Measurements from ENCODE around the gene SAMD10. TPM values are rescaled to one million over a fixed set of nuclear protein-coding genes. Genes with fewer than 3 reads are reported as not detected.
A peak's percentile ranks its signal among the peaks of the same experiment; 100 is the strongest.

The SAMD10 gene
- polyA plus RNA-seq, 3 donors = 0.34 to 2.4 (median 0.67) TPM

DNA sequence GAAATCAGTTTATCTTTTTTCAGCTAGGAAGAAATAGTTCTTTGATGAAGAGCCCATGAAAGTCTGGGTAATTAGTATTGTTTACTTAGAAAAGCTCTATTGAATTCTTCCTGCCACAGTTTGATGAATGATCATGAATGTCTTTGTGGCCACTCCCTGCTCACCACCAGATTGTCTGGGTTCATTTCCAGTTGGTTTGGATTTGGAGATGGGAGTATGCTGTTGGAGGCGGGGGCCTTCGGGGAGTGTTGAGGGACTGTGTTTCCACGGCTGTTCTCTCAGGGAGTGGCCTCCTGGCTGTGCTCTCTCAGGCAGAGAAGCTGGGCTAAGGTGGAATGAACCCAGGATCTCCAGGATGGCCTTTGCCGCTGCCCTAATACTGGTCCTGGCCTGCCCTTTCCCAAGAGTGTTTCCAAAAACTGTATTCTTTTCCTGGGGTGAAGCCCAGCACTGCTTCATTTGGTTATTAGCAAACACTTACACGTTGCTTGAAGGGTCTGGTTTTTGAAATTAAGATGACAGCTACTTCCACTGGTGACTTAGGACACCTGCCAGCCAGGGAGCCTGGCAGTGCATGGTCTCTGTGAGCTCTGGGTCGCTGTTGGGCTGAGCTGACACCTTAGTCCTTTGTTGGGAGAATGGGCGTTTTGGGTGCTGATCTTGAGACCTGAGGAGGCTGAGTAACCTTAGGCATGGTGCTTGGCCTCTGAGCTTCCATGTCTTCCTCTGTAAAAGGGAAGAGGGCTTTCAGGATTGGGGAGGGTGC lies 24.7 kb upstream of the SAMD10 start:
- Histone ChIP-seq H3K36me3 (replicated peaks in 1 of 2; ENCODE audit: control insufficient read depth in 1 of 2, insufficient read depth in 2 of 2, low read length in 2 of 2) (peaks cover 75 to 98% of the 10 kb centered on the region in 2 donors), H3K4me1 (ENCODE audit: control insufficient read depth in 1 of 2, insufficient read depth in 2 of 2, low read length in 2 of 2) (no peaks in the 10 kb centered on the region)
- peaks cover 7 to 15% (median 10%) of the 10 kb centered on the region in 7 donors for H3K9me3 Mint-ChIP-seq

DNA sequence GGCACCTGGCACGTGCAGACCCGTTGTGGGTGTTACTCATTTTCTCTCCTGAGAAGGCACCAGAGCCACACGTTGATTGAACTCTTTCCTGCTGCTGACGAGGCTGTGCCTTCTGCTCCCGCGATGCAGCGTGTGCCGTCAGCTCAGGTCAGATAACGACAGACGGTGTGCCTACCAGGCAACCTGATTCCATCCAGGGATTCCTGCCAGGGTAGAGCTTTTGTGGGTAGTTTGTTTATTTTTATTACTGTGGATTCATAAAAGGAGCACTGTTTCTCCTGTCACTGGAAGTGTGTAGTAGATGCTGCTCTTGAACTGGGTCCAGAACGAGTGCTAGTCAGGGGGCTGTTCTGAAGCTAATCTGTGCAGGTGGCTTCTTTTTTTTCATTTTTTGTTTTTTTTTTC lies 22.2 kb upstream of the SAMD10 start:
- Histone ChIP-seq H3K27ac (ENCODE audit: low read depth in 1 of 2, low read length in 2 of 2) (no peak overlapping the region), H3K9ac (ENCODE audit: insufficient read depth, low read length, poor library complexity, severe bottlenecking) (no peak overlapping the region), H3K4me3 (replicated peaks in 1 of 3; ENCODE audit: low read depth in 2 of 3, low read length in 3 of 3) (no peak overlapping the region), H3K9me3 (replicated peaks in 1 of 2; ENCODE audit: control insufficient read depth in 1 of 2, insufficient read depth in 1 of 2, low read length in 2 of 2) (no peaks in the 10 kb centered on the region), H3K4me2 (replicated peaks; ENCODE audit: extremely low read depth, low read length, poor library complexity, severe bottlenecking) (no peak overlapping the region), H3K4me1 (ENCODE audit: control insufficient read depth in 1 of 2, insufficient read depth in 2 of 2, low read length in 2 of 2) (no peaks in the 10 kb centered on the region), H2AFZ (ENCODE audit: insufficient read depth, low read depth, low read length, poor library complexity, severe bottlenecking) (no peak overlapping the region), H3K79me2 (ENCODE audit: insufficient read depth, low read length) (no peaks in the 10 kb centered on the region), H3K27me3 (ENCODE audit: control insufficient read depth in 2 of 2, insufficient read depth in 2 of 2, low read length in 2 of 2) (no peaks in the 10 kb centered on the region), H3K36me3 (replicated peaks in 1 of 2; ENCODE audit: control insufficient read depth in 1 of 2, insufficient read depth in 2 of 2, low read length in 2 of 2) (peaks cover 77 to 98% of the 10 kb centered on the region in 2 donors), H4K20me1 (ENCODE audit: insufficient read depth, low read length) (peaks cover 27% of the 10 kb centered on the region)
- no peak for DNase-seq
- Mint-ChIP-seq H3K9me3 (no peaks in the 10 kb centered on the region), H3K27me3 (ENCODE audit: low read depth in 3 of 3) (no peaks in the 10 kb centered on the region), H3K4me1 (no peaks in the 10 kb centered on the region), H3K4me3 (no peak overlapping the region), H3K36me3 (peaks cover 77 to 98% of the 10 kb centered on the region in 2 donors), H3K27ac (peak overlapping the region in 3 of 7 donors; percentile 5 to 30 (median 15))
- intact Hi-C loops (cut with micrococcal nuclease) = no loop called here
- no peak for TF ChIP-seq CTCF (IDR thresholded peaks at IDR 0.05)
- 96% methylated on average over 7 of the region's 11 CpGs for WGBS (ENCODE audit: insufficient coverage)

More for the DNA sequence above, 24.7 kb upstream of the SAMD10 start:
- Mint-ChIP-seq H3K27ac (no peak overlapping the region), H3K4me3 (no peak overlapping the region), H3K36me3 (peaks cover 72 to 96% of the 10 kb centered on the region in 2 donors), H3K27me3 (ENCODE audit: low read depth in 3 of 3) (peaks cover 0 to 4% (median 0%) of the 10 kb centered on the region in 3 donors), H3K4me1 (no peaks in the 10 kb centered on the region)
- 100% methylated on average over 7 of the region's 7 CpGs for WGBS (ENCODE audit: insufficient coverage)
- Histone ChIP-seq H3K4me2 (replicated peaks; ENCODE audit: extremely low read depth, low read length, poor library complexity, severe bottlenecking) (no peak overlapping the region), H3K27ac (ENCODE audit: low read depth in 1 of 2, low read length in 2 of 2) (no peak overlapping the region), H3K79me2 (ENCODE audit: insufficient read depth, low read length) (no peaks in the 10 kb centered on the region), H3K9ac (ENCODE audit: insufficient read depth, low read length, poor library complexity, severe bottlenecking) (no peak overlapping the region), H3K4me3 (replicated peaks in 1 of 3; ENCODE audit: low read depth in 2 of 3, low read length in 3 of 3) (no peak overlapping the region), H3K27me3 (ENCODE audit: control insufficient read depth in 2 of 2, insufficient read depth in 2 of 2, low read length in 2 of 2) (no peaks in the 10 kb centered on the region), H3K9me3 (replicated peaks in 1 of 2; ENCODE audit: control insufficient read depth in 1 of 2, insufficient read depth in 1 of 2, low read length in 2 of 2) (peaks cover 0 to 7% of the 10 kb centered on the region in 2 donors), H4K20me1 (ENCODE audit: insufficient read depth, low read length) (peaks cover 35% of the 10 kb centered on the region), H2AFZ (ENCODE audit: insufficient read depth, low read depth, low read length, poor library complexity, severe bottlenecking) (no peak overlapping the region)
- intact Hi-C loops (cut with micrococcal nuclease) = no loop called here
- no peak for DNase-seq
- TF ChIP-seq CTCF (IDR thresholded peaks at IDR 0.05) = no peak
